Lower leg skin (tissue), 3 donors: ENCODE results near the gene CELF2.

Source experiments
- CTCF ChIP-seq, 3 donors: fragments of 450-650 bp; IDR thresholded peaks; one replicate each; pipeline ENCODE4 v1.5.1; 2016; ENCODE audit warnings: antibody characterized with exemption in 3 of 3, mild to moderate bottlenecking in 3 of 3, moderate library complexity in 2 of 3
- POLR2A ChIP-seq, 2 donors: fragments of 450-650 bp; IDR thresholded peaks; one replicate each; pipeline ENCODE4 v1.6.1; 2016 to 2017; ENCODE audit warnings: antibody characterized with exemption in 2 of 2, mild to moderate bottlenecking in 1 of 2, moderate library complexity in 1 of 2

- TF ChIP-seq POLR2A (IDR thresholded peaks at IDR 0.05), result no peak
- no peak for TF ChIP-seq CTCF (IDR thresholded peaks at IDR 0.05)
Measured at GRCh38 chr10:11015446-11015934, 2.2 kb upstream of the CELF2 start.
